GM19043 (cell line): ENCODE results near the gene DHRS3.

ENCODE experiments used
- ATAC-seq: cut with Tn5 transposase; IDR thresholded peaks from one replicate; pipeline ENCODE4 v1.9.1; 2021; ENCODE audit warnings: low read depth; ENCODE audit not compliant: unreplicated experiment

The DHRS3 gene

GRCh38 chr1:12556368-12556930, 61.6 kb downstream of the DHRS3 start:
- no peak for ATAC-seq

GRCh38 chr1:12555411-12556367, 62.3 kb downstream of the DHRS3 start:
- ATAC-seq, result no peak

- ATAC-seq, result no peak
These were observed 63.3 kb downstream of the DHRS3 start for GRCh38 chr1:12554521-12555305.

- ATAC-seq, result no peak
These were observed 64.0 kb downstream of the DHRS3 start for GRCh38 chr1:12553963-12554362.

GRCh38 chr1:12552951-12553921, 64.8 kb downstream of the DHRS3 start:
- ATAC-seq, result no peak

GRCh38 chr1:12552111-12552888, 65.7 kb downstream of the DHRS3 start:
- ATAC-seq, result no peak

- no peak for ATAC-seq
These were observed 66.4 kb downstream of the DHRS3 start for GRCh38 chr1:12551584-12551983.

- no peak for ATAC-seq
These were observed 68.3 kb downstream of the DHRS3 start for GRCh38 chr1:12549460-12550349.

- no peak for ATAC-seq
These were observed 69.0 kb downstream of the DHRS3 start for GRCh38 chr1:12548973-12549459.

GRCh38 chr1:12548279-12548972, 69.6 kb downstream of the DHRS3 start:
- ATAC-seq, result no peak

- no peak for ATAC-seq
These were observed 70.3 kb downstream of the DHRS3 start for GRCh38 chr1:12547586-12548225.

- ATAC-seq, result no peak
These were observed 71.0 kb downstream of the DHRS3 start for GRCh38 chr1:12546771-12547585.

- ATAC-seq, result no peak
These were observed 73.0 kb downstream of the DHRS3 start for GRCh38 chr1:12544992-12545391.

- ATAC-seq, result no peak
These were observed 73.7 kb downstream of the DHRS3 start for GRCh38 chr1:12544357-12544756.

- no peak for ATAC-seq
These were observed 74.3 kb downstream of the DHRS3 start for GRCh38 chr1:12543740-12544154.
